Measurements from ENCODE around the gene PANK4.

DNA sequence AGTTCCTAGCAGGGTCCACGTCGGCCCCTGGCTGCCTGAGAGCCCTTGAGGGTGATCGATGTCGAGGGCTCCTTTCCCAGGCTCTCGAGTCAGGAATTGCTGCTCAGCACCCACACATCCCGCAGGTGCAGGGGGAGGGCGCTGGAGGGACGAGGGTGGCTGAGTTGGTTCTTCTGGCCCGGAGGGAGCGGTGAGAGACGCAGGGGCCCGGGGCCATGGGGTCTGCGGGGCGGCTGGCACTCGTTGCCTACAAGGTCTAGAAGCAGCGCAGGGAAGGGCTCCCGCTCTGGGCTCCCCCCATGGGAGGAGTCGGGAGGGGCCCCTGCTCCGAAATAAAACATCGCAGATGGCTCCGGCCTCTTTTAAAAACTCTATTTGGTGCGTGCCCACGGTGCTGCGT is 18.2 kb downstream of the PANK4 start:
- TF ChIP-seq GATA2 (IDR thresholded peaks at IDR 0.05; ENCODE audit: low read depth, low read length) (no peak), GATA3 (IDR thresholded peaks at IDR 0.05; ENCODE audit: low read depth, low read length) (no peak)

Measured in SH-SY5Y (cell line).